HG03045 (cell line): ENCODE data around the gene NOL11.
"Not testable (repeated sequence)": the region's sequence is repeated elsewhere in the genome, so short reads cannot be mapped to it uniquely, and the experiment has no call there.

ENCODE experiments used
- ATAC-seq: cut with Tn5 transposase; IDR thresholded peaks from one replicate; pipeline ENCODE4 v1.9.1; 2021; ENCODE audit warnings: mild to moderate bottlenecking, moderate library complexity; ENCODE audit not compliant: unreplicated experiment

The NOL11 gene

GRCh38 chr17:67717624-67718324, at the start of gene NOL11:
Gene NOL11, plus strand, starts transcription at chr17:67717936. Its CDS starts 12 bp downstream, at chr17:67717948.
- peak; percentile 98 for ATAC-seq

- ATAC-seq: no peak
Measured at GRCh38 chr17:67671493-67671892, 46.2 kb upstream of the NOL11 start.

GRCh38 chr17:67672592-67673335, 45.0 kb upstream of the NOL11 start:
- ATAC-seq: no peak

GRCh38 chr17:67675481-67675880, 42.3 kb upstream of the NOL11 start:
- ATAC-seq: no peak

- ATAC-seq: no peak
Measured at GRCh38 chr17:67676305-67676704, 41.4 kb upstream of the NOL11 start.

GRCh38 chr17:67678414-67678813, 39.3 kb upstream of the NOL11 start:
- ATAC-seq: no peak

- ATAC-seq: no peak
Measured at GRCh38 chr17:67679225-67679624, 38.5 kb upstream of the NOL11 start.

- ATAC-seq: no peak
Measured at GRCh38 chr17:67679721-67680120, 38.0 kb upstream of the NOL11 start.

- ATAC-seq: no peak
Measured at GRCh38 chr17:67680445-67681224, 37.1 kb upstream of the NOL11 start.

GRCh38 chr17:67682196-67682595, 35.5 kb upstream of the NOL11 start:
- ATAC-seq: no peak

GRCh38 chr17:67685351-67685750, 32.4 kb upstream of the NOL11 start:
- ATAC-seq: no peak

GRCh38 chr17:67686241-67686640, 31.5 kb upstream of the NOL11 start:
- no peak for ATAC-seq

GRCh38 chr17:67687511-67687910, 30.2 kb upstream of the NOL11 start:
- no peak for ATAC-seq

- ATAC-seq: no peak
Measured at GRCh38 chr17:67689534-67690177, 28.1 kb upstream of the NOL11 start.

GRCh38 chr17:67693811-67694210, 23.9 kb upstream of the NOL11 start:
- ATAC-seq: no peak

GRCh38 chr17:67696347-67696746, 21.4 kb upstream of the NOL11 start:
- ATAC-seq: no peak

GRCh38 chr17:67696853-67697498, 20.8 kb upstream of the NOL11 start:
- no peak for ATAC-seq

GRCh38 chr17:67700037-67700724, 17.6 kb upstream of the NOL11 start:
- no peak for ATAC-seq

- no peak for ATAC-seq
Measured at GRCh38 chr17:67700725-67701119, 17.0 kb upstream of the NOL11 start.

- ATAC-seq: not testable (repeated sequence)
Measured at GRCh38 chr17:67702861-67703260, 14.9 kb upstream of the NOL11 start.
